ENCODE results near the gene DOHH. TPM values are rescaled to one million over a fixed set of nuclear protein-coding genes. Genes with fewer than 3 reads are reported as not detected.

DOHH gene
- total and polyA plus RNA-seq, 9 of the 15 experiments (the other 6 are each of a cell fraction or from before 2014, with no cell fraction given): 0.14 to 47.2 (median 5.1) TPM

- Histone ChIP-seq H3K36me3 (ENCODE audit: control insufficient read depth, insufficient read depth, low read length) (peaks cover 38% of the 10 kb centered on the region; the same call in 2 of the 3 replicates), H3K4me1 (replicated peaks in 1 of 2; ENCODE audit: control insufficient read depth in 2 of 2, insufficient read depth in 2 of 2, low read length in 2 of 2) (peaks cover 17 to 85% of the 10 kb centered on the region in 2 experiments; a peak in 4 of 5 replicates), H3K4me3 (no peak overlapping the region), H3K27ac (ENCODE audit: extremely low read depth, low read depth, low read length) (peak overlapping the region; percentile 30; the same call in 1 of the 3 replicates), H2AFZ (ENCODE audit: low read depth, low read length) (no peak overlapping the region), H3K9ac (ENCODE audit: insufficient read depth in 1 of 2, low read depth in 2 of 2, low read length in 2 of 2) (peak overlapping the region in 1 of 2 experiments; percentile 53; a peak in 2 of 4 replicates), H4K20me1 (replicated peaks; ENCODE audit: control insufficient read depth, insufficient read depth, low read length) (peaks cover 52% of the 10 kb centered on the region), H3K79me2 (ENCODE audit: control insufficient read depth, insufficient read depth, low read length) (peaks cover 80% of the 10 kb centered on the region), H3K9me1 (ENCODE audit: control insufficient read depth, insufficient read depth, low read length) (peaks cover 14% of the 10 kb centered on the region), H3K9me3 (replicated peaks; ENCODE audit: control insufficient read depth, insufficient read depth, low read depth, low read length) (no peaks in the 10 kb centered on the region), H3K27me3 (ENCODE audit: control insufficient read depth in 2 of 2, insufficient read depth in 2 of 2, low read length in 2 of 2) (no peaks in the 10 kb centered on the region), H3K4me2 (ENCODE audit: insufficient read depth, low read length) (no peak overlapping the region)
- WGBS (ENCODE audit: insufficient coverage, low coverage, missing lambda C conversion rate): 76% methylated on average over 19 of the region's 23 CpGs
- POLR2A ChIA-PET: interaction anchor here (1.4 kb wide), 1 partner anchor 12 kb away, joined by 4 read pairs; no protein-coding TSS in a partner anchor
- in situ Hi-C loops (cut with MboI): no loop called here
- intact Hi-C loops (cut with micrococcal nuclease): no loop called here
- CTCF ChIA-PET (ENCODE audit: low intra/inter-chr PET ratio): no interaction called here
- ATAC-seq: no peak
- no TSS peak for BruUV-seq (replicated peaks)
- peak in 1 of 4 experiments; percentile 25 for DNase-seq (ENCODE audit: extremely low read depth in 1 of 4, low spot score in 3 of 4)
- no peak for FAIRE-seq
- TF ChIP-seq NCOA2 (IDR thresholded peaks at IDR 0.05; ENCODE audit: partially characterized antibody in 2 of 2) (no peak), ZNF639 (CRISPR knock-in tag; conservative IDR thresholded peaks at IDR 0.05 in 1 of 2, IDR thresholded peaks at IDR 0.05 in 1 of 2) (no peak), ILF3 (IDR thresholded peaks at IDR 0.05; ENCODE audit: borderline replicate concordance) (no peak), EGR1 (conservative IDR thresholded peaks at IDR 0.05) (peak; percentile 81), HES1 (IDR thresholded peaks at IDR 0.05; ENCODE audit: low read depth) (no peak), ASH1L (IDR thresholded peaks at IDR 0.05; ENCODE audit: borderline replicate concordance, low read depth, partially characterized antibody) (no peak), SNRNP70 (optimal IDR thresholded peaks at IDR 0.05; ENCODE audit: low read depth, low read length) (no peak), PPARD (CRISPR knock-in tag; IDR thresholded peaks at IDR 0.05) (no peak), PHF20 (IDR thresholded peaks at IDR 0.05; ENCODE audit: partially characterized antibody) (no peak), ZBTB33 (CRISPR knock-in tag; IDR thresholded peaks at IDR 0.05) (peak; percentile 63), UBTF (IDR thresholded peaks at IDR 0.05; ENCODE audit: borderline replicate concordance in 1 of 2, low read depth in 2 of 2, low read length in 2 of 2) (no peak), TFAP4 (CRISPR knock-in tag; IDR thresholded peaks at IDR 0.05; ENCODE audit: borderline replicate concordance) (0 out of 2 replicates have a peak, but pooled peaks have one; percentile 9)
Observed at GRCh38 chr19:3508771-3509535, 8.5 kb upstream of the DOHH start.
